ENCODE data around the gene DBN1.

GRCh38 chr5:177456591-177456964, 16.9 kb downstream of the DBN1 start:
- TF ChIP-seq CTCF (IDR thresholded peaks at IDR 0.05 in 8 of 11, conservative IDR thresholded peaks at IDR 0.05 in 3 of 11) = peak in 6 of 11 experiments; percentile 39 to 75 (median 58)
- no peak for TF ChIP-seq POLR2A (IDR thresholded peaks at IDR 0.05)
- no peak for TF ChIP-seq POLR2AphosphoS5 (IDR thresholded peaks at IDR 0.05)
